BJ (cell line): ENCODE results near the gene NKD2. TPM values are rescaled to one million over a fixed set of nuclear protein-coding genes. Genes with fewer than 3 reads are reported as not detected.

Source experiments
- CTCF ChIA-PET: fragments of 350-600 bp; formaldehyde crosslinking; extraction: SDS; loops from one replicate; lab custom pipeline; 2021; ENCODE audit warnings: antibody characterized with exemption, inconsistent platforms; lab: Yijun Ruan, JAX
- POLR2A ChIA-PET: fragments of 300-600 bp; sonication (Branson Sonifier 250); formaldehyde crosslinking; extraction: SDS; loops from one replicate; lab custom pipeline; 2021; ENCODE audit warnings: antibody characterized with exemption; lab: Charles Lee
- DNase-seq: peaks from one replicate; pipeline ENCODE4 v3.0.0-alpha.2; 2011; ENCODE audit warnings: low read depth
- H3K27me3 ChIP-seq: 2 replicates; pipeline ENCODE4 v1.6.0; 2011; ENCODE audit warnings: low read length; ENCODE audit not compliant: control insufficient read depth, insufficient read depth
- H3K36me3 ChIP-seq: 2 replicates; pipeline ENCODE4 v1.5.1; 2011; ENCODE audit warnings: low read length; ENCODE audit not compliant: control insufficient read depth, insufficient read depth
- H3K4me3 ChIP-seq: 2 replicates; pipeline ENCODE4 v1.5.1; 2011; ENCODE audit warnings: low read depth, mild to moderate bottlenecking, control low read depth, low read length
- polyA plus RNA-seq: library from polyadenylated mRNA; depleted of rRNA; stranded (reverse); fragments of >200 nt; gene quantifications from 2 replicates; pipeline ENCODE4 v1.2.3, GENCODE V29; 2011
- TF ChIP-seq, protein P1 (sequence below): IDR thresholded peaks from 2 replicates; pipeline ENCODE4 v1.5.1; 2011; ENCODE audit warnings: low read depth, mild to moderate bottlenecking, control low read depth, inconsistent platforms, low read length, moderate library complexity; ENCODE audit not compliant: insufficient read depth

NKD2 gene
- polyA plus RNA-seq, 1 experiment, result not detected

DNA sequence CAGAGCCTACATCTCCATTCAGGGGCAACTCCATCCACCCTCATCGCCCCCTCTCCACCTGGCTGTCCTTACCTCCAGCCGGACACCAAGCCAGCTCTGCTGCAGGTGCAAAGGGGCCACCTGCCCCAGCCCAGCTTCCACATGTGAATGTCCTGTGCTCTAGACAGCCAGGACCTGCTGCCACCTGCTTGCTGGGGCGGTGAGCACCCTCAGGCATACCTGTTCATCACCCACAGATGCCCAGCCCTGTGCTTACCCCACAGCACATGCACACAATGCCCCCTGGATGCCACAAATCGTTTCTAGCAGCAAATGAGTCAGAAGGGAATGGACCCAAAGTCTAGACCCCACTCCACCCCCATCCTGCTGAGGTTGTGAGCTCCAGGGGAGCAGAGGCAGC lies 13.3 kb upstream of the NKD2 start:
- Histone ChIP-seq H3K27me3 (peaks cover 32% of the 10 kb centered on the region), H3K36me3 (no peaks in the 10 kb centered on the region), H3K4me3 (no peak overlapping the region)
- ChIA-PET POLR2A (no interaction called here), CTCF (interaction anchor here (1.2 to 2.5 kb wide), 6 partner anchors 8 to 143 kb away, joined by 3 to 8 read pairs (median 4); no protein-coding TSS in a partner anchor)
- DNase-seq, result no peak
- TF ChIP-seq, protein P1, sequence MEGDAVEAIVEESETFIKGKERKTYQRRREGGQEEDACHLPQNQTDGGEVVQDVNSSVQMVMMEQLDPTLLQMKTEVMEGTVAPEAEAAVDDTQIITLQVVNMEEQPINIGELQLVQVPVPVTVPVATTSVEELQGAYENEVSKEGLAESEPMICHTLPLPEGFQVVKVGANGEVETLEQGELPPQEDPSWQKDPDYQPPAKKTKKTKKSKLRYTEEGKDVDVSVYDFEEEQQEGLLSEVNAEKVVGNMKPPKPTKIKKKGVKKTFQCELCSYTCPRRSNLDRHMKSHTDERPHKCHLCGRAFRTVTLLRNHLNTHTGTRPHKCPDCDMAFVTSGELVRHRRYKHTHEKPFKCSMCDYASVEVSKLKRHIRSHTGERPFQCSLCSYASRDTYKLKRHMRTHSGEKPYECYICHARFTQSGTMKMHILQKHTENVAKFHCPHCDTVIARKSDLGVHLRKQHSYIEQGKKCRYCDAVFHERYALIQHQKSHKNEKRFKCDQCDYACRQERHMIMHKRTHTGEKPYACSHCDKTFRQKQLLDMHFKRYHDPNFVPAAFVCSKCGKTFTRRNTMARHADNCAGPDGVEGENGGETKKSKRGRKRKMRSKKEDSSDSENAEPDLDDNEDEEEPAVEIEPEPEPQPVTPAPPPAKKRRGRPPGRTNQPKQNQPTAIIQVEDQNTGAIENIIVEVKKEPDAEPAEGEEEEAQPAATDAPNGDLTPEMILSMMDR, result no peak

DNA sequence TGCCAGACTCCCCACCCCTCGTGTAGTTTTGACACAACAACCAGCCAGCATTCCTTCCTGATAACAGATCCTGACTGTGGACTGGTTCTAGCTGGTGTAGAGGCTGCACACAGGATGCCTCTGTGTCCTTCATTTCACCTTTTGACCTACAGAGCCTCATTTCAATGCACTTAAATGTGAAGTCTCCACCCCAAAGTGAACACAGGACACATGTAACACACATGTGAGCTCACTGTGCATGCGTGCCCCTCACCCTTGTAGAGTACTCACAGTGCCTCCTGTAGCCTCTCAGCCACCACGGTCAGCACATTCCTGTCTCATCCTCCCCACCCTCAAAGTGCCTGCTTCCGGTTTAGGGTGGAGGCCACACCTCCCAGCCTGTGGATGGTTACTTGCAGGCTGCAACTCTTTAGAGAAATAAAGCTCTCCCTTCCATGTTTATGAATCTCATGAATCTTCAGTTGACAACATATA lies 11.6 kb upstream of the NKD2 start:
- peaks cover 30% of the 10 kb centered on the region for H3K27me3 ChIP-seq
- ChIA-PET POLR2A (no interaction called here), CTCF (interaction anchor here (0.8 to 1.6 kb wide), 4 partner anchors 10 to 177 kb away, joined by 3 to 4 read pairs (median 4); no protein-coding TSS in a partner anchor)
- DNase-seq, result no peak
- no peaks in the 10 kb centered on the region for H3K36me3 ChIP-seq
- no peak overlapping the region for H3K4me3 ChIP-seq
- TF ChIP-seq, protein P1, result no peak

DNA sequence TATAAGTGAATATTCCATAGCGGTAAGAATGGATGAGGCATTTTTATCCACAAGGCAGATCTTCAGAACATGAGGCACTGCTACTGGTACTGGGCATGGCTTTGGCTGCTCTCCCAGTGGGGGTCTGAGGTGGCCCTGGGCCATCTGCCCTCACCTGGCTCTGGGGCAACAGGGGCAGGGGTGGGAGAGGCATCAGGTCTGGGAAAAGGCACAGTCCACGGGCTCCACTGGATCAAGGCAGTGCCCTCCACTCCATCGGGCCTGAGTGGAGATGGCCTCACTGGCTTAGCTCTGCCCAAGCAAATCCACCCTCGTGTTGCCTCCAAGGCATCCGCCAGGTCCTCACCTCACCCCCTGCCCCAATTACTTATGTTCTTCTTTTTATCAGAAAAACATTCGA lies 10.9 kb upstream of the NKD2 start:
- ChIA-PET CTCF (interaction anchor here (0.8 to 1.2 kb wide), 3 partner anchors 63 to 176 kb away, joined by 3 to 4 read pairs (median 3); no protein-coding TSS in a partner anchor), POLR2A (no interaction called here)
- no peak for DNase-seq
- TF ChIP-seq, protein P1, result no peak
- Histone ChIP-seq H3K36me3 (no peaks in the 10 kb centered on the region), H3K4me3 (no peak overlapping the region), H3K27me3 (peaks cover 28% of the 10 kb centered on the region)

DNA sequence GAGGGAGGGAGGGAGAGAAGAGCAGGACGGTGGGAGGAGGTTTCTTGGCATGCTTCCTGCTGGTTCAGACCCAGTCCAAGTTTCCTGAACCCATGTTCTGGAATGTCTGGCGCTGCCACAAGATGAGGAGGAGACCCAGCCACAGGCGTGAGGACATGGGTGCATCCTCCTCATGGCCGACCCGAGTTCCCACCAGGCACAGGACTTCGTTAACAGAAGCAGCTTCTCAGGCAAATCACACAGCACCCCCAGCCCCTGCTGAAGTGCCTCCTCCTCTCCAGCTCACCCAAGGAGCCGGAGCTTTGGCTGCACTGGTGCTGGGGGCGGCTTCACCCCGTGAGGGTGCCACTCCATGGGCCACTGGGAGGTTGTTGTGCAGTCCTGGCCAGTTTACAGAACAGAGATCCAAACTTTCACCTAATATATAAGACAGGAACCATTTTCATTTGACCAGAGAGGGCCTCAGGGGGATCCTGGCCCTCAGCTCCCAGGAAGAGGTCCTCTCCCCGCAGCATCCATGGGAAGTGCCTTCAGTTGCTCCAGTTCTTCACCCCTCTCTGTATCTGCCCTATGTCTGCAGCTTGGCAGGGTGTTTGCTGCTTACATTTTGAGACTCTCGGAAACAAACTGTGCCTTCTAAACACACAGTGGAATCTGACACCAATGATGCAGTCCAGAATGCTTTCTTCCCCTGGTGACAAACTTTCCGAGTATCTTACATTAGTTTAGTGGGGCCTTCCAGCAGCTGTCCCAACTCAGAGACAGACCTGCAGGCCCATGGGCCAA lies 10.2 kb upstream of the NKD2 start:
- DNase-seq, result no peak
- TF ChIP-seq, protein P1, result no peak
- Histone ChIP-seq H3K27me3 (peaks cover 28% of the 10 kb centered on the region), H3K36me3 (no peaks in the 10 kb centered on the region), H3K4me3 (no peak overlapping the region)
- POLR2A ChIA-PET, result no interaction called here
- CTCF ChIA-PET, result no interaction called here

DNA sequence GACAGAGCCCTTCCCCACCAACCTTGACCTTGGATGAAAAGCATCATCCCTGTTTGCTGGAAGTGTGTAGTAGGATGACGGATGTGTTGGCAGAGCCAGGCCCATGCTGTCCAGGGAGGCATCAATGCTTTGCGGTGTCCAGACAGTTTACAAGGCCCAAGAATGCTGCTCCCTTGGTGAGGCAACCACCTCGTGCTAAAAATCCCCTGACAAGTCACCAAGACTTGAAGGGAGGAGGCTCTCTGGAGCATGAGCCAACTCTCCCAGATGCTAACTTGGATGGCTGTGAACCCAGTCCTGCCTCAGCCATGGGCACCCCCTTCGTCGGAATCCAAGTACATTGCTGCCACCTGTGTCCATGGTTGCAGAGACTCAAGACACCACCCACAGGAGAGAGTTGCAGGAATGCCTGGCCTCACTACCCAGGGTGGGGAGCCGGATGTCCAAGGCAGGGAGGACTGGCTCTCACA lies 9.5 kb upstream of the NKD2 start:
- DNase-seq, result no peak
- Histone ChIP-seq H3K27me3 (peaks cover 26% of the 10 kb centered on the region), H3K4me3 (no peak overlapping the region), H3K36me3 (no peaks in the 10 kb centered on the region)
- ChIA-PET CTCF (no interaction called here), POLR2A (no interaction called here)
- TF ChIP-seq, protein P1, result no peak
